Measurements from ENCODE around the gene ERICH3. TPM values are rescaled to one million over a fixed set of nuclear protein-coding genes. Genes with fewer than 3 reads are reported as not detected.
A peak's percentile ranks its signal among the peaks of the same experiment; 100 is the strongest.

ERICH3 gene
- total RNA-seq: not detected in 2 replicates

DNA sequence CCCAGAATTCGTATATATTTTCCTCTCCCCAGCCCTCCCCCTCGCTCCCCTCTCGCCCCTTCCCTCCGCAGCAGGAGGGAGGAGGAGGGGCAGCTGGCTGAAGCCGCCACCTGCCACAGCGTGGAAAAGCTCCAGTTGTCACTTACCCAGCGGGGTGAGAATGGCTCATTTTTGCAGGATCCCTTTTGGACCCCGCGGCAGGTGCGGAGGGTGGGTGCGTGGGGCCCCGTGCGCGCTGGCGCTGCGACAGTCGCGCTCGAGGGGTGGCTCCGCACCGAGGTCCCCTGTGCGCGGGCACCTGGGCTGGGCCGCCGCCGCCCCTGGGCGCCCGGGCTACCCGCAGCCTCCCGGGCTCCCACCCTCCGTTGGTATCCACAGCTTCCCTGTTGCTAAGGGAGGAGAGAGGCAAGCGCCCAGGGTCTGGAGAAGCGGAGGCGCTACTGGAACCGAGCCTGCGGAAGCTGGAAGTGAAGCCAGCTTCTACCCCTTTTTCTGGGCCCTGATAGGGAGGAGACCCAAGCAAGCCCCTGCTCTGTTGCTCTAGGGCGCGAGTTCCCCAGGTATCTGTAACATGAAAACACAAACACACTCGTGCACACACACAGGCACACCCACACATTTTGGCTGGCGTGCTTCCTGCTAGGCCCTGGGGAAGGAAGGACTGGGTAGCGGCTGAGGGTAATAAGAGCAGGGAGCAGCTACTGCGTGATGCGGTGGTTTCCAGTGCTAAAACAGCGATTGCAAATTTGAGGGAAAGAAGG, at the start of gene ERICH3:
Gene ERICH3, minus strand, starts transcription at position 442 of the 761 bp plus-strand sequence. Its CDS starts 273 bp downstream, at position 169.
- H3K4me2 ChIP-seq (ENCODE audit: insufficient read depth, low read length): peak within 1 kb of the TSS; percentile 76
- no peaks in the 10 kb centered on the region for H3K9me3 ChIP-seq (ENCODE audit: low read depth, low read length)
- no peak within 1 kb of the TSS for H3K27ac ChIP-seq (ENCODE audit: low read depth, low read length)
- H3K79me2 ChIP-seq (ENCODE audit: insufficient read depth, low read length): no peaks in the 10 kb centered on the region
- H3K4me1 ChIP-seq (ENCODE audit: insufficient read depth, low read length): peaks cover 2% of the 10 kb centered on the region
- TF ChIP-seq, protein P1, sequence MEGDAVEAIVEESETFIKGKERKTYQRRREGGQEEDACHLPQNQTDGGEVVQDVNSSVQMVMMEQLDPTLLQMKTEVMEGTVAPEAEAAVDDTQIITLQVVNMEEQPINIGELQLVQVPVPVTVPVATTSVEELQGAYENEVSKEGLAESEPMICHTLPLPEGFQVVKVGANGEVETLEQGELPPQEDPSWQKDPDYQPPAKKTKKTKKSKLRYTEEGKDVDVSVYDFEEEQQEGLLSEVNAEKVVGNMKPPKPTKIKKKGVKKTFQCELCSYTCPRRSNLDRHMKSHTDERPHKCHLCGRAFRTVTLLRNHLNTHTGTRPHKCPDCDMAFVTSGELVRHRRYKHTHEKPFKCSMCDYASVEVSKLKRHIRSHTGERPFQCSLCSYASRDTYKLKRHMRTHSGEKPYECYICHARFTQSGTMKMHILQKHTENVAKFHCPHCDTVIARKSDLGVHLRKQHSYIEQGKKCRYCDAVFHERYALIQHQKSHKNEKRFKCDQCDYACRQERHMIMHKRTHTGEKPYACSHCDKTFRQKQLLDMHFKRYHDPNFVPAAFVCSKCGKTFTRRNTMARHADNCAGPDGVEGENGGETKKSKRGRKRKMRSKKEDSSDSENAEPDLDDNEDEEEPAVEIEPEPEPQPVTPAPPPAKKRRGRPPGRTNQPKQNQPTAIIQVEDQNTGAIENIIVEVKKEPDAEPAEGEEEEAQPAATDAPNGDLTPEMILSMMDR (IDR thresholded peaks at IDR 0.05; ENCODE audit: extremely low read depth, low read depth, low read length): no peak
- H3K36me3 ChIP-seq (ENCODE audit: insufficient read depth, low read length): no peaks in the 10 kb centered on the region
- H3K27me3 ChIP-seq (ENCODE audit: insufficient read depth, low read length): no peaks in the 10 kb centered on the region
- peak; percentile 53 for DNase-seq (ENCODE audit: insufficient read length, low spot score, missing footprints)
- peak within 1 kb of the TSS; percentile 83 for H2AFZ ChIP-seq (ENCODE audit: low read length)
- no peaks in the 10 kb centered on the region for H4K20me1 ChIP-seq (ENCODE audit: insufficient read depth, low read length)
- peak within 1 kb of the TSS; percentile 62 for H3K4me3 ChIP-seq (ENCODE audit: insufficient read depth, low read length)

DNA sequence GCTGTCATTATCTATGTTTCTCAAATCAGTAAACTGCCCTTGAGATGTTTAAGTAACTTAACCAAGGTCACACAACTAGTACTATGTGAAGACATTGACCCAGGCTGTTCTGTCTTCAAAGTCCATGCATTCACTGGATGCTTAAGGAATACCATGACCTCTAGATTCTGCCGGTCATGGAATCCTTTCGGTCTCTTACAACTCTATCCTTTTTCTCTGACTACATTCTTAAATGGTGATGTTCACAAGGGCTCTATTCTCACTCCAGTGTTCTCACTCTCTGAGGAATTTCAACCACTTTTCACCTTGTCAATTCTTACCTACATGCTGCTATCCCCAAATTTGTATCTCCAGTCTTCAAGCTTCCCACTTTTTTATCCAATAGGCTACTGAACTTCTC, 44.0 kb upstream of the ERICH3 start:
- Histone ChIP-seq H4K20me1 (ENCODE audit: insufficient read depth, low read length) (no peaks in the 10 kb centered on the region), H3K4me2 (ENCODE audit: insufficient read depth, low read length) (no peak overlapping the region), H3K36me3 (ENCODE audit: insufficient read depth, low read length) (peaks cover 46% of the 10 kb centered on the region), H3K27ac (ENCODE audit: low read depth, low read length) (no peak overlapping the region), H3K27me3 (ENCODE audit: insufficient read depth, low read length) (no peaks in the 10 kb centered on the region), H3K79me2 (ENCODE audit: insufficient read depth, low read length) (peaks cover 2% of the 10 kb centered on the region), H3K4me1 (ENCODE audit: insufficient read depth, low read length) (no peaks in the 10 kb centered on the region), H2AFZ (ENCODE audit: low read length) (no peak overlapping the region), H3K9me3 (ENCODE audit: low read depth, low read length) (no peaks in the 10 kb centered on the region), H3K4me3 (ENCODE audit: insufficient read depth, low read length) (no peak overlapping the region)
- TF ChIP-seq, protein P1 (IDR thresholded peaks at IDR 0.05; ENCODE audit: extremely low read depth, low read depth, low read length): no peak
- DNase-seq (ENCODE audit: insufficient read length, low spot score, missing footprints): no peak

DNA sequence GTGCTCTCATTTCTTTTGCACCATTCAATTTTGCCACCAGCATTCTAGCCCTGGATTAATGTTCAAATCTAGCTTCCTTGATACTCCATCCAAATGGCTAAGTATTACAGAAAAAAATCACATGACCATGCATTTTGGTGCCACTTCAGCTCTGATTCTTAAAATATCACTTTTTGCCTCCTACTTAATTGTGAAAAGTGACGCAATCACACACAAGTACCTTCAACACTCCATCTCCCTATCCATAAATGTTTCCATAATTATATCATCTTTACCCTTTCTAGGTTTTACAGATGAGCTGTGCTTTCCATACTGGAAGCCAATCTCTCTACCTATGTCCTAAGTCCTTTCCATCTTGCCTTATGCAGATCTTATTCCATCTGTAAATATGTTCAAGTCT, 43.2 kb upstream of the ERICH3 start:
- H3K36me3 ChIP-seq (ENCODE audit: insufficient read depth, low read length): peaks cover 41% of the 10 kb centered on the region

DNA sequence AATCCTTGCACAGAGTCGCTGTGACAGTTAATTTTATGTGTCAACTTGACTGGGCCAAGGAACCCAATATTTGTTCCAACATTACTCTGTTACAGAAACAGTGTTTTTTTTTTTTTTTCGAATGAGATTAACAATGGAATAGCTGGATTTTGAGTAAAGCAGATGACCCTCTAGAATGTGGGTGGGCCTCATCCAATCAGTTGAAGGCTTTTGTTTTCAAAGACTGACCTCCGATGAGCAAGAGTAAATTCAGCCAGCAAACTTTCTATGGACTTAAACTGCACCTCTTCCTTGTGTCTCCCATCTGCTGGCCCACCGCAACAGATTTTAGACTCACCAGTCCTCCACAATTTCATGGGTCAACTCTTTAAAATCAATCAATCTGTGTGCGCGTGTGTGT, 42.2 kb upstream of the ERICH3 start:
- H3K4me3 ChIP-seq (ENCODE audit: insufficient read depth, low read length): no peak overlapping the region
- H3K27me3 ChIP-seq (ENCODE audit: insufficient read depth, low read length): no peaks in the 10 kb centered on the region
- no peaks in the 10 kb centered on the region for H3K79me2 ChIP-seq (ENCODE audit: insufficient read depth, low read length)
- no peaks in the 10 kb centered on the region for H4K20me1 ChIP-seq (ENCODE audit: insufficient read depth, low read length)
- no peak for DNase-seq (ENCODE audit: insufficient read length, low spot score, missing footprints)
- no peak overlapping the region for H2AFZ ChIP-seq (ENCODE audit: low read length)
- TF ChIP-seq, protein P1 (IDR thresholded peaks at IDR 0.05; ENCODE audit: extremely low read depth, low read depth, low read length): no peak
- H3K4me1 ChIP-seq (ENCODE audit: insufficient read depth, low read length): no peaks in the 10 kb centered on the region
- H3K4me2 ChIP-seq (ENCODE audit: insufficient read depth, low read length): no peak overlapping the region
- no peak overlapping the region for H3K27ac ChIP-seq (ENCODE audit: low read depth, low read length)
- H3K9me3 ChIP-seq (ENCODE audit: low read depth, low read length): no peaks in the 10 kb centered on the region
- peaks cover 32% of the 10 kb centered on the region for H3K36me3 ChIP-seq (ENCODE audit: insufficient read depth, low read length)

More for the DNA sequence above, 43.2 kb upstream of the ERICH3 start:
- H3K4me1 ChIP-seq (ENCODE audit: insufficient read depth, low read length): no peaks in the 10 kb centered on the region
- TF ChIP-seq, protein P1 (IDR thresholded peaks at IDR 0.05; ENCODE audit: extremely low read depth, low read depth, low read length): no peak
- no peak overlapping the region for H2AFZ ChIP-seq (ENCODE audit: low read length)
- H3K9me3 ChIP-seq (ENCODE audit: low read depth, low read length): no peaks in the 10 kb centered on the region
- no peaks in the 10 kb centered on the region for H4K20me1 ChIP-seq (ENCODE audit: insufficient read depth, low read length)
- no peak for DNase-seq (ENCODE audit: insufficient read length, low spot score, missing footprints)
- H3K4me3 ChIP-seq (ENCODE audit: insufficient read depth, low read length): no peak overlapping the region
- no peaks in the 10 kb centered on the region for H3K27me3 ChIP-seq (ENCODE audit: insufficient read depth, low read length)
- H3K4me2 ChIP-seq (ENCODE audit: insufficient read depth, low read length): no peak overlapping the region
- H3K79me2 ChIP-seq (ENCODE audit: insufficient read depth, low read length): peaks cover 2% of the 10 kb centered on the region
- H3K27ac ChIP-seq (ENCODE audit: low read depth, low read length): no peak overlapping the region

Data from osteoblast (primary cell).